PC-9 (cell line): ENCODE measurements around the gene INPP5A. TPM values are rescaled to one million over a fixed set of nuclear protein-coding genes. Genes with fewer than 3 reads are reported as not detected.

Source experiments
- BruUV-seq: library from RNA; stranded (reverse); fragments of 400-500 nt; replicated peaks from 2 replicates; lab custom pipeline; 2021; lab: Mats Ljungman, UMichigan
- CTCF ChIA-PET: fragments of 300-600 bp; sonication (Branson Sonifier 250); formaldehyde crosslinking; loops from one replicate; lab custom pipeline; 2022; ENCODE audit warnings: antibody characterized with exemption; lab: Charles Lee
- POLR2A ChIA-PET: fragments of 300-600 bp; sonication (Branson Sonifier 250); formaldehyde crosslinking; loops from one replicate; lab custom pipeline; 2022; ENCODE audit warnings: antibody characterized with exemption; ENCODE audit not compliant: unreplicated experiment; lab: Charles Lee
- DNase-seq, 2 experiments: peaks; one replicate each; pipeline versions ENCODE4 v3.0.0 to v3.0.0-alpha.2; 2015 to 2022; ENCODE audit warnings: mixed read lengths in 1 of 2
- H2AFZ ChIP-seq: fragments of 200-600 bp; sonication (generic); 2 replicates; pipeline ENCODE4 v1.8.1; 2017; ENCODE audit warnings: antibody characterized with exemption
- H3F3A ChIP-seq: fragments of 200-600 bp; sonication (generic); 2 replicates; pipeline ENCODE4 v1.8.1; 2017; ENCODE audit warnings: antibody characterized with exemption, mild to moderate bottlenecking, low read depth; ENCODE audit not compliant: insufficient read depth
- H3K27ac ChIP-seq: fragments of 200-600 bp; sonication (generic); 2 replicates; pipeline ENCODE4 v1.6.1; 2016; ENCODE audit warnings: mixed run types
- H3K27me3 ChIP-seq: fragments of 200-600 bp; sonication (generic); 2 replicates; pipeline ENCODE4 v1.6.1; 2016; ENCODE audit warnings: low read depth, mixed run types; ENCODE audit not compliant: insufficient read depth
- H3K36me3 ChIP-seq: fragments of 200-600 bp; sonication (generic); 2 replicates; pipeline ENCODE4 v1.6.1; 2016; ENCODE audit warnings: low read depth, mixed run types
- H3K4me1 ChIP-seq: fragments of 200-600 bp; sonication (generic); replicated peaks from 2 replicates; pipeline ENCODE4 v1.6.1; 2016; ENCODE audit warnings: mixed run types; ENCODE audit not compliant: insufficient read depth
- H3K4me2 ChIP-seq: fragments of 200-600 bp; sonication (generic); 2 replicates; pipeline ENCODE4 v1.6.1; 2017; ENCODE audit warnings: mixed run types
- H3K4me3 ChIP-seq: fragments of 200-600 bp; sonication (generic); 2 replicates; pipeline ENCODE4 v1.6.1; 2016; ENCODE audit warnings: mixed run types
- H3K79me2 ChIP-seq: fragments of 200-600 bp; sonication (generic); 2 replicates; pipeline ENCODE4 v1.6.1; 2017; ENCODE audit warnings: low read depth, mixed run types
- H3K9me2 ChIP-seq: fragments of 200-600 bp; sonication (generic); 2 replicates; pipeline ENCODE4 v1.8.1; 2017; ENCODE audit warnings: mild to moderate bottlenecking; ENCODE audit not compliant: insufficient read depth
- H3K9me3 ChIP-seq: fragments of 200-600 bp; sonication (generic); 2 replicates; pipeline ENCODE4 v1.8.1; 2016; ENCODE audit warnings: low read depth; ENCODE audit not compliant: insufficient read depth
- H4K20me1 ChIP-seq: fragments of 200-600 bp; sonication (generic); 2 replicates; pipeline ENCODE4 v1.8.1; 2017; ENCODE audit not compliant: insufficient read depth
- CTCF ChIP-seq: fragments of 200-600 bp; sonication (generic); conservative IDR thresholded peaks from 2 replicates; pipeline ENCODE4 v1.6.1; 2017; ENCODE audit warnings: mixed run types, antibody characterized with exemption, mild to moderate bottlenecking, moderate library complexity
- EZH2 ChIP-seq: fragments of 200-600 bp; sonication (generic); IDR thresholded peaks from 2 replicates; pipeline ENCODE4 v1.8.0; 2017; ENCODE audit warnings: antibody characterized with exemption, low read depth
- intact Hi-C: fragments of 100-400 bp; cut with micrococcal nuclease; formaldehyde crosslinking; loops from one replicate; pipeline ENCODE4 v1.10.0; 2022; ENCODE audit not compliant: unreplicated experiment
- total RNA-seq: library from RNA; stranded (reverse); gene quantifications from 2 replicates; pipeline ENCODE4 v1.2.3, GENCODE V29; 2021

INPP5A gene
- total RNA-seq, 1 experiment from 2014 or later: 18.4 TPM

- no peak overlapping the region for H2AFZ ChIP-seq
- no peaks in the 10 kb centered on the region for H3K36me3 ChIP-seq
- H3K4me3 ChIP-seq: no peak overlapping the region
- H3K27me3 ChIP-seq: no peaks in the 10 kb centered on the region
- no TSS peak for BruUV-seq
- ChIA-PET POLR2A (no interaction called here), CTCF (no interaction called here)
- H3K27ac ChIP-seq: no peak overlapping the region
- no peaks in the 10 kb centered on the region for H3K9me3 ChIP-seq
- H3K4me1 ChIP-seq: no peaks in the 10 kb centered on the region
- TF ChIP-seq CTCF: no peak
- no peak for TF ChIP-seq EZH2
- intact Hi-C loops: no loop called here
- no peaks in the 10 kb centered on the region for H3K79me2 ChIP-seq
- H3K9me2 ChIP-seq: no peaks in the 10 kb centered on the region
- no peak overlapping the region for H3K4me2 ChIP-seq
- DNase-seq: no peak
- no peaks in the 10 kb centered on the region for H4K20me1 ChIP-seq
- no peaks in the 10 kb centered on the region for H3F3A ChIP-seq
Measured at GRCh38 chr10:132653721-132654120, 116.1 kb downstream of the INPP5A start.

GRCh38 chr10:132654121-132654571 lies 116.6 kb downstream of the INPP5A start:
- no peaks in the 10 kb centered on the region for H3K79me2 ChIP-seq
- no peak overlapping the region for H3K27ac ChIP-seq
- no peak overlapping the region for H2AFZ ChIP-seq
- H3K9me2 ChIP-seq: no peaks in the 10 kb centered on the region
- BruUV-seq: no TSS peak
- TF ChIP-seq CTCF: no peak
- TF ChIP-seq EZH2: no peak
- no peaks in the 10 kb centered on the region for H3F3A ChIP-seq
- POLR2A ChIA-PET: no interaction called here
- CTCF ChIA-PET: interaction anchor here (0.6 kb wide), 1 partner anchor 249 kb away, joined by 4 read pairs; no protein-coding TSS in a partner anchor
- no peaks in the 10 kb centered on the region for H3K27me3 ChIP-seq
- no peaks in the 10 kb centered on the region for H3K9me3 ChIP-seq
- no peaks in the 10 kb centered on the region for H3K36me3 ChIP-seq
- no peak overlapping the region for H3K4me2 ChIP-seq
- no peak for DNase-seq
- H3K4me3 ChIP-seq: no peak overlapping the region
- H3K4me1 ChIP-seq: no peaks in the 10 kb centered on the region
- no peaks in the 10 kb centered on the region for H4K20me1 ChIP-seq
- intact Hi-C loops: no loop called here

- Histone ChIP-seq H3K4me1 (no peaks in the 10 kb centered on the region), H3K27me3 (no peaks in the 10 kb centered on the region), H4K20me1 (no peaks in the 10 kb centered on the region), H3F3A (no peaks in the 10 kb centered on the region), H2AFZ (no peak overlapping the region), H3K4me2 (no peak overlapping the region), H3K36me3 (no peaks in the 10 kb centered on the region), H3K9me2 (no peaks in the 10 kb centered on the region), H3K79me2 (no peaks in the 10 kb centered on the region), H3K4me3 (no peak overlapping the region), H3K9me3 (no peaks in the 10 kb centered on the region), H3K27ac (no peak overlapping the region)
- no peak for TF ChIP-seq EZH2
- TF ChIP-seq CTCF: peak; percentile 92
- CTCF ChIA-PET: interaction anchor here (0.5 to 0.6 kb wide), 2 partner anchors 248 to 957 kb away, joined by 3 to 4 read pairs; no protein-coding TSS in a partner anchor
- peak in 1 of 2 experiments; percentile 58 for DNase-seq
- no TSS peak for BruUV-seq
- intact Hi-C loops: no loop called here
- POLR2A ChIA-PET: no interaction called here
Measured at GRCh38 chr10:132654708-132655661, 117.4 kb downstream of the INPP5A start.
